Neural crest cell (in vitro differentiated cells): ENCODE results near the gene TIMP1. TPM values are rescaled to one million over a fixed set of nuclear protein-coding genes. Genes with fewer than 3 reads are reported as not detected.

ENCODE experiments used
- DNase-seq: peaks from one replicate; pipeline ENCODE4 v3.0.0; 2021; ENCODE audit warnings: low read depth, mixed read lengths, low spot score
- H3K27ac Mint-ChIP-seq: one replicate; pipeline ENCODE4 v1.8.0; 2021; ENCODE audit warnings: mild to moderate bottlenecking, mixed read lengths; ENCODE audit not compliant: unreplicated experiment
- H3K27me3 Mint-ChIP-seq: 2 replicates; pipeline ENCODE4 v1.8.0; 2021; ENCODE audit warnings: low read depth, mild to moderate bottlenecking, mixed read lengths
- H3K36me3 Mint-ChIP-seq: 2 replicates; pipeline ENCODE4 v1.8.0; 2021; ENCODE audit warnings: low read depth, mild to moderate bottlenecking, mixed read lengths
- H3K4me1 Mint-ChIP-seq: 2 replicates; pipeline ENCODE4 v1.8.0; 2021; ENCODE audit warnings: mixed read lengths
- H3K4me3 Mint-ChIP-seq: one replicate; pipeline ENCODE4 v1.8.0; 2021; ENCODE audit warnings: mild to moderate bottlenecking, mixed read lengths
- H3K9me3 Mint-ChIP-seq: 2 replicates; pipeline ENCODE4 v1.8.0; 2021; ENCODE audit warnings: mixed read lengths
- total RNA-seq: library from RNA; stranded (reverse); gene quantifications from 2 replicates; pipeline ENCODE4 v1.2.1, GENCODE V29; 2021
- TF ChIP-seq, protein P1 (sequence below): fragments of 200-600 bp; sonication (generic); conservative IDR thresholded peaks from 2 replicates; pipeline ENCODE4 v1.5.0; 2021; ENCODE audit warnings: antibody characterized with exemption, mild to moderate bottlenecking

Gene TIMP1
- total RNA-seq, 1 donor from 2014 or later = 63.8 TPM

DNA sequence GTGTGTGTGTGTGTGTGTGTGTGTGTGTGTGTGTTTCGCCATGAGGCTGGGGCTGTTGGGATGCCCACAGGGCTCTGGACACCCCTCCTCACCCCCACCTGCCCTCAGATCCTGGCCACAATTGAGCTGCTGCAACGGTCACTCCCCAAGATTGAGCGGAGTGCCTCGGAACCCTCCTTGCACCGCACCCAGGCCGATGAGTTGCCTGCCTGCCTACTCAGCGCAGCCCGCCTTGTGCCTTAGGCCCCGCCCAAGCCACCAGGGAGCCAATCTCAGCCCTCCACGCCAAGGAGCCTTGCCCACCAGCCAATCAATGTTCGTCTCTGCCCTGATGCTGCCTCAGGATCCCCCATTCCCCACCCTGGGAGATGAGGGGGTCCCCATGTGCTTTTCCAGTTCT is 11.0 kb upstream of the TIMP1 start:
- no peaks in the 10 kb centered on the region for H3K9me3 Mint-ChIP-seq
- H3K36me3 Mint-ChIP-seq = peaks cover 33% of the 10 kb centered on the region
- no peak for DNase-seq
- H3K4me3 Mint-ChIP-seq = peak overlapping the region; percentile 4
- TF ChIP-seq, protein P1, sequence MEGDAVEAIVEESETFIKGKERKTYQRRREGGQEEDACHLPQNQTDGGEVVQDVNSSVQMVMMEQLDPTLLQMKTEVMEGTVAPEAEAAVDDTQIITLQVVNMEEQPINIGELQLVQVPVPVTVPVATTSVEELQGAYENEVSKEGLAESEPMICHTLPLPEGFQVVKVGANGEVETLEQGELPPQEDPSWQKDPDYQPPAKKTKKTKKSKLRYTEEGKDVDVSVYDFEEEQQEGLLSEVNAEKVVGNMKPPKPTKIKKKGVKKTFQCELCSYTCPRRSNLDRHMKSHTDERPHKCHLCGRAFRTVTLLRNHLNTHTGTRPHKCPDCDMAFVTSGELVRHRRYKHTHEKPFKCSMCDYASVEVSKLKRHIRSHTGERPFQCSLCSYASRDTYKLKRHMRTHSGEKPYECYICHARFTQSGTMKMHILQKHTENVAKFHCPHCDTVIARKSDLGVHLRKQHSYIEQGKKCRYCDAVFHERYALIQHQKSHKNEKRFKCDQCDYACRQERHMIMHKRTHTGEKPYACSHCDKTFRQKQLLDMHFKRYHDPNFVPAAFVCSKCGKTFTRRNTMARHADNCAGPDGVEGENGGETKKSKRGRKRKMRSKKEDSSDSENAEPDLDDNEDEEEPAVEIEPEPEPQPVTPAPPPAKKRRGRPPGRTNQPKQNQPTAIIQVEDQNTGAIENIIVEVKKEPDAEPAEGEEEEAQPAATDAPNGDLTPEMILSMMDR = no peak
- H3K27ac Mint-ChIP-seq = no peak overlapping the region
- H3K27me3 Mint-ChIP-seq = no peaks in the 10 kb centered on the region
- H3K4me1 Mint-ChIP-seq = peaks cover 7% of the 10 kb centered on the region

DNA sequence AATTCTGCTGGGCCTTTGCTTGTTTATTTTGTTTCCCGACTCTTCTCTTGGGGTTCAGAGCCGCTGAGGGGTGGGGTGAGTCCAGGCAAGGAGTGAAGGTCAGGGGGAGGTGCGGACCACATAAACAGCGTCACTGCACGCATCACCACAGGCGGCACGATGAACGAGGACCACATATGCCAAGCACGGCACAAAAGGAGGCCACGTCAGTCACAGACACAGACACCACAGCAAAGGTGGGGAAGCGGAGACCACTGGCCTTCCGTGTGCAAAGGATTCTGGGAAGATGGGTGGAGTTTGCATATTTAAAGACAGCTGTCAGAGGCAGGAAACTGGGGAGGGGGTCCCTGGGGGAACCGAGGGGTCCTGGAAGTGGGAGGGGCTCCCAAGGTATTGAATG is 10.3 kb upstream of the TIMP1 start:
- no peaks in the 10 kb centered on the region for H3K9me3 Mint-ChIP-seq

DNA sequence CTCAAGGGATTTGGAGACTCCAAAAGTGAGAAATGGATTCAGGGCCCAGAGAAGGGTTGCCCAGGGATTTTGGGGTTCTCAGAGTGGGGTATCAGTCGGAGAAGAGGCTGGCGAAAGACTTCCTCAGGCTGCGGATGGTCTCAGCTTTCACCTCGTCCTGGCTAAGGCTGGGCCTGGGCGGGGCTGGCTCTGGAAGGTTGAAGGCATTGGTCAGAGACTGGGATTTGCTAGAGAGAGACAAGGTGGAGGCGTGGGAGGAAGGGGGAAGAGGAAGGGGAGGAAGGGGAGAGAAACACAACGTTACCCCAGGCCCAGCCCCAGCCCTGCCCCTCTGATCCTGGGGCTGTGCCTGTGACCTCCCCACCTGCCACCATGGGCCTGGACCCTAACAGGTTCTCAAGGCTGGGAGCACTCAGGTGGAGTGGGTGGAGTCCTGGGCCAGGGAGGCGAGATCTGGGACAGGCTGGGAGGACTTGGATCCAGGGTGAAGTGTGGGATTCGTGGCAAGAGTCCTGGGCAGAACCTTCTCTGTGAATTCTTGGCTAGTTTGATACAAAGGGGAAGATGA is 9.4 kb upstream of the TIMP1 start:
- Mint-ChIP-seq H3K36me3 (peaks cover 29% of the 10 kb centered on the region), H3K4me1 (peaks cover 10% of the 10 kb centered on the region), H3K27ac (no peak overlapping the region), H3K4me3 (peak overlapping the region; percentile 59), H3K27me3 (no peaks in the 10 kb centered on the region), H3K9me3 (no peaks in the 10 kb centered on the region)
- TF ChIP-seq, protein P1 = no peak
- no peak for DNase-seq

More for the DNA sequence above, 10.3 kb upstream of the TIMP1 start:
- no peaks in the 10 kb centered on the region for H3K27me3 Mint-ChIP-seq
- peaks cover 8% of the 10 kb centered on the region for H3K4me1 Mint-ChIP-seq
- no peak overlapping the region for H3K4me3 Mint-ChIP-seq
- H3K27ac Mint-ChIP-seq = no peak overlapping the region
- DNase-seq = no peak
- TF ChIP-seq, protein P1 = no peak
- H3K36me3 Mint-ChIP-seq = peaks cover 33% of the 10 kb centered on the region

DNA sequence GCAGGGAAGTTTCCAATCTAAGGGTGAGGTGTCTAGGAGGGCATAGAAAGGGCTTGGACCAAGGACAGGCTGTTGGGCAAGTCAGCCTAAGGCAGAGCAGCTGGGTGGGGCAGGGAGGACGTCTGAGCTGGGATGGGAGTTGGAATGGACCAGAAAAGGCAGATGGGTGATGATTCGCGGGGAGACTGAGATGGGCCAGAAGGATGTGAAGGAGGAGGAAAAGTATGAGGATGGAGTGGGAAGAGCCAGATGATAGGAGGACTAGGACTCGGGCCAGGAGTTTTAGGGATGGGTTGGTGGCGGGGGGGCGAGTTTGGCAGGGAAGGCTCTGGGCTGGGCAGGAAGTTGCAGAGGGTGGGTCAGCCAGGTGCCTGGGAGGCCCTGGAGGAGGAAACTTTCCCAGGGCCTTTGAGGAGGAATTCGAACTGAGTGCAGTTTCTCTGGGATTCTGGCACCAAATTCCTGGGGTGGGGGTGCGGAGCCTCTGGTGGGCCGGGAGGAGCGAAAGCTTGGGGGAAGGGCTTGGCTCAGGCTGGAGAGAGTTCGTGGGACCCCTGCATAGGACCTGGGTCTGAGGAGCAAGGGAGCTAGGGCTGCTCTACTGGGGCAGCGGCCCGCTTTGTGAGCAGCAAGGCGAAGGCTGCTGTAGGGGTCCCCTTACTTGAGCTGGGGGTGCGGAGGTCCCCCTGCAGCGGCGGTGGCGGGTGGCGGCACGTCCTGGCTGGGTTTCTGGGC is 8.7 kb upstream of the TIMP1 start:
- no peak for DNase-seq
- H3K4me1 Mint-ChIP-seq = peaks cover 16% of the 10 kb centered on the region
- TF ChIP-seq, protein P1 = no peak
- H3K36me3 Mint-ChIP-seq = peaks cover 29% of the 10 kb centered on the region
- H3K27ac Mint-ChIP-seq = peak overlapping the region; percentile 27
- H3K27me3 Mint-ChIP-seq = peaks cover 2% of the 10 kb centered on the region
- peak overlapping the region; percentile 59 for H3K4me3 Mint-ChIP-seq
- H3K9me3 Mint-ChIP-seq = no peaks in the 10 kb centered on the region

DNA sequence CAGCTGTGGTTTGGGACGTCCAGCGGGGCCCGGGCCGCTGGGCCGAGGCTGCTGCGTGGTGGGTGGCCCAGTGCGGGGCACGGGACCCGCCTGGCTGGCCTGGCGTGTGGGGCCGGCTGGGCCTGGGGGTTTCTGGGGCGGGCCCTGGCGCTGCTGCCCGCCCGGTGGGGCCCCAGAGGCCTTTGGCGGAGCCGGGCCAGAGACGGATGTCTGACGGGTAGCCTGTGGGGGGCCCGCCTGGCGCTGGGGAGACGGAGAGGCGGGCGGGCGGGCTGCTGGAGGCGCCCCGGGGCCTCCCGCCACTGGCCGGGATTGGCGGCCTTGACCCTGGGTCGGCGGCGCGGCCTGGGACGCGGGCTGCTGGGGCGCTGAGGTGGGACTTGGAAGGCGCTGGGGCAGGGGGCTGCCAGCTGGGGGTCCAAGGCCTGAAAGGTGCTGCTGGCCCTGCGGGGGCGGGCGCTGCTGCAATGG is 8.1 kb upstream of the TIMP1 start:
- Mint-ChIP-seq H3K36me3 (peaks cover 27% of the 10 kb centered on the region), H3K27ac (no peak overlapping the region), H3K27me3 (peaks cover 2% of the 10 kb centered on the region), H3K9me3 (no peaks in the 10 kb centered on the region), H3K4me1 (peaks cover 16% of the 10 kb centered on the region), H3K4me3 (no peak overlapping the region)
- TF ChIP-seq, protein P1 = no peak
- no peak for DNase-seq
